ENCODE data around the gene TMEM38B. TPM values are rescaled to one million over a fixed set of nuclear protein-coding genes. Genes with fewer than 3 reads are reported as not detected.
A peak's percentile ranks its signal among the peaks of the same experiment; 100 is the strongest.

TMEM38B gene
- total RNA-seq, 2 experiments from 2014 or later = 14.5 to 24.8 TPM

DNA sequence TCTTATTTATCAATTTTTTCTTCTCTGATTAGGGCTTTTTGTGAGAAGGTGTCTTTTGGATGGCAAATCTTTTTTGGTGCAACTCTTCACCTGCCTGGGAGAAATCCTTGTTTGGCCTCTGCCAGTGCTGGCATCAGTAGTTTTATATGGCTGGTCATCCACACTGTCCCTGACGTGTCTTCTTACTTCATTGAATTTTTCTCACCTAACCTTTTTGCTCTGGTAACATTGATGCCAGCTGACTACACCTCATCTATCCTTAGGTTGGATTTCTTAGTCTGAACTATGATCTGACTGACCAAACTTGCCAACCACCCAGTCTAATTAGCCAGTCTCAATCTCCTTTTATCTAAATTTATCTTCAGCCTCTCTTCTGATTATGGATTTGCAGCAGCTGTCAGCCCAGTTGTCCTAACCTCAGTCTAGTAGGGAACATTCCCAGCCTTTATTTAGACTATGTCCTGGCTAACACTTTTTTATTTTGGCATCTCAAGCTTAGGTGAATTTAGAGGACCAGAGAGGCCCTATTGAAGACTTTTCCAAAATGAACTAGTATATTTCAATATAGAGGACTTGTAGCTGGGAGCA is 10.6 kb upstream of the TMEM38B start:
- Mint-ChIP-seq H3K9me3 (ENCODE audit: low read depth) (no peaks in the 10 kb centered on the region), H3K27me3 (peaks cover 11% of the 10 kb centered on the region), H3K4me1 (no peaks in the 10 kb centered on the region), H3K4me3 (no peak overlapping the region), H3K36me3 (ENCODE audit: low read depth) (no peaks in the 10 kb centered on the region), H3K27ac (no peak overlapping the region)
- POLR2A ChIA-PET = no interaction called here
- CTCF ChIA-PET = no interaction called here
- DNase-seq (no peak), ATAC-seq (no peak)
- intact Hi-C loops (cut with DNase I, micrococcal nuclease) = no loop called here

DNA sequence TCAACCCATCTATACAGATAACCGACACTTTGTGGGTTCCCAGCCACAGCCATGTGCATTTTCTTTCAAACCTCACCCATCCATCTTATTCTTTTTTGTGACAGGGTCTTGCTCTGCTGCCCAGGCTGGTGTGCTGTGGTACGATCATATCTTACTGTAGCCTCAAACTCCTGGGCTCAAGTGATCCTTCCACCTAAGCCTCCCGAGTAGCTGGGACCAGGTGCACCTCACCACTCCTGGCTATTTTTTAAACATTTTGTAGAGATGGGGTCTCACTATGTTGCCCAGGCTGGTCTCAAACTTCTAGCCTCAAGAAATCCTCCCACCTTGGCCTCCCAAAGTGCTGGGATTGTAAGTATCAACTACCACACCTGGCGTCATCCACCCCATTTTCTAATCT is 7.4 kb upstream of the TMEM38B start:
- H3K4me3 Mint-ChIP-seq = no peak overlapping the region
- H3K27ac Mint-ChIP-seq = no peak overlapping the region
- ATAC-seq (no peak), DNase-seq (no peak)
- CTCF ChIA-PET = interaction anchor here (0.7 kb wide), 1 partner anchor 30 kb away, joined by 3 read pairs; no protein-coding TSS in a partner anchor
- intact Hi-C loops (cut with DNase I, micrococcal nuclease) = no loop called here
- H3K4me1 Mint-ChIP-seq = no peaks in the 10 kb centered on the region
- H3K9me3 Mint-ChIP-seq (ENCODE audit: low read depth) = no peaks in the 10 kb centered on the region
- H3K36me3 Mint-ChIP-seq (ENCODE audit: low read depth) = no peaks in the 10 kb centered on the region
- peaks cover 18% of the 10 kb centered on the region for H3K27me3 Mint-ChIP-seq
- POLR2A ChIA-PET = no interaction called here

DNA sequence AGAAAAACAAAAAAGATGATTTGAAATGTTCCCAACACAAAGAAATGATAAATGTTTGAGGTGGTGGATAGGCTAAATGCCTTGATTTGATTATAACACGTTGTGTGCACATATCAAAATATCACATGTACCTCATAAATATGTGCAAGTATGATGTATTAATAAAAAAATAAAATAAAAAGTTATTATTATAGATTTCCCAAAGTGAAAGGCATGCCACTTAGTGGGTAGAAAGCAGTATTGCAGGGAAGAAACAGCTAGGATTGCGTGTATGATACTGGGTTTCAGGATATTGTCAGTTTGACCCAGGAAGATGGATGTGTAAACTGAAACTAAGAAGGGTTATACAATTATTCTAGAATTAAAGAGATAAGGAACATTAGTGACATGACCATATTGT is 3.6 kb upstream of the TMEM38B start:
- ATAC-seq = no peak

DNA sequence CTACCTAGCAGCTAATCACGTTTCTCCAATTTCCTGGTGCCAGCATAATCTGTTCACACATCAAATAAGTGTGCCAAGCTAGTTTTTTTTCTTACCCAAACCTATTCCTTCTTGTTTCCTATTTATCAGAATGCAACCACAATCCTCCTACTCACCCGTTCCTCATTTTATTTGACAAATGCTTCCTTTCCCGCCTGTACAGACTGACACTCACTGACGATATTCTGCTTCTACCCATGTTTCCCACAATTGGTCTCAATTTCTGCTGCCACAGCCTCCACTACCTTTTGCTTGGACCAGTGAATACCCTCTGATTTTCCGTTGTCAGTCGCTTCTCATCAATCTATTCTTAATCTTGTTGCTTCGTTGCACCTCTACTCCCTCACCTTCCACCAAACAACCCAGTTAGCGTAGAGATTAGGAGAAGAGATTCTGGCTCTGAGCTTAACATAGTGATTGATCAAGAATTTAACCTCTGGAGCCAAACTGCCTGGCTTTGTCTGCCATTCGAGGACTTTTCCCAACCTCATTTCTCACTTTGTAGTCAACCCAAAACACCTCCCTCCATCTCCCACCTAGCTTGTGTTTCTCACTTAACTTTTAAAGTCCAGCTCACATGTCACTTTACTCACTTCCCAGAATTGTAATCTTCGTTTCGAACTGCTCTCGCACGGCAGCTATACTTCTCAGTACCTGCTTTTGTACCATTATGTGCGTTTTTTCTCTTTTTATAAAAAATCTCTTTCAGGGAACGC is 729 bp upstream of the TMEM38B start:
- DNase-seq (peak; percentile 16), ATAC-seq (peak; percentile 16)
- CTCF ChIA-PET = interaction anchor here (0.7 to 1.7 kb wide), 5 partner anchors 9 to 732 kb away, joined by 3 to 11 read pairs (median 3); no protein-coding TSS in a partner anchor
- Mint-ChIP-seq H3K27ac (peak overlapping the region; percentile 86), H3K27me3 (peaks cover 15% of the 10 kb centered on the region), H3K4me3 (peak overlapping the region; percentile 76), H3K9me3 (ENCODE audit: low read depth) (no peaks in the 10 kb centered on the region), H3K36me3 (ENCODE audit: low read depth) (no peaks in the 10 kb centered on the region), H3K4me1 (peaks cover 21% of the 10 kb centered on the region)
- POLR2A ChIA-PET = interaction anchor here (0.7 kb wide), 1 partner anchor 248 kb away, joined by 3 read pairs; no protein-coding TSS in a partner anchor
- intact Hi-C loops (cut with DNase I, micrococcal nuclease) = loop anchor here (1.0 to 10.0 kb wide), 11 partner anchors 37 to 1599 kb away; partner anchors contain the start of genes FSD1L (in 2 of the 2), SLC44A1 (in 2 of the 2), ABCA1 (in 1 of the 2) and FKTN (in 1 of the 2)

More for the DNA sequence above, 3.6 kb upstream of the TMEM38B start:
- no peak overlapping the region for H3K4me3 Mint-ChIP-seq
- H3K27me3 Mint-ChIP-seq = peaks cover 25% of the 10 kb centered on the region
- intact Hi-C loops (cut with DNase I, micrococcal nuclease) = loop anchor here (10.0 kb wide), 4 partner anchors 246 to 766 kb away; partner anchors contain the start of genes ABCA1 (in 1 of the 2), FSD1L (in 1 of the 2) and SLC44A1 (in 1 of the 2)
- H3K9me3 Mint-ChIP-seq (ENCODE audit: low read depth) = no peaks in the 10 kb centered on the region
- ChIA-PET POLR2A (interaction anchor here (0.5 kb wide), 1 partner anchor 34 kb away, joined by 3 read pairs; no protein-coding TSS in a partner anchor), CTCF (interaction anchor here (0.6 kb wide), 1 partner anchor 1844 kb away, joined by 3 read pairs; no protein-coding TSS in a partner anchor)
- no peak for DNase-seq
- H3K4me1 Mint-ChIP-seq = peaks cover 12% of the 10 kb centered on the region
- H3K27ac Mint-ChIP-seq = no peak overlapping the region
- no peaks in the 10 kb centered on the region for H3K36me3 Mint-ChIP-seq (ENCODE audit: low read depth)

DNA sequence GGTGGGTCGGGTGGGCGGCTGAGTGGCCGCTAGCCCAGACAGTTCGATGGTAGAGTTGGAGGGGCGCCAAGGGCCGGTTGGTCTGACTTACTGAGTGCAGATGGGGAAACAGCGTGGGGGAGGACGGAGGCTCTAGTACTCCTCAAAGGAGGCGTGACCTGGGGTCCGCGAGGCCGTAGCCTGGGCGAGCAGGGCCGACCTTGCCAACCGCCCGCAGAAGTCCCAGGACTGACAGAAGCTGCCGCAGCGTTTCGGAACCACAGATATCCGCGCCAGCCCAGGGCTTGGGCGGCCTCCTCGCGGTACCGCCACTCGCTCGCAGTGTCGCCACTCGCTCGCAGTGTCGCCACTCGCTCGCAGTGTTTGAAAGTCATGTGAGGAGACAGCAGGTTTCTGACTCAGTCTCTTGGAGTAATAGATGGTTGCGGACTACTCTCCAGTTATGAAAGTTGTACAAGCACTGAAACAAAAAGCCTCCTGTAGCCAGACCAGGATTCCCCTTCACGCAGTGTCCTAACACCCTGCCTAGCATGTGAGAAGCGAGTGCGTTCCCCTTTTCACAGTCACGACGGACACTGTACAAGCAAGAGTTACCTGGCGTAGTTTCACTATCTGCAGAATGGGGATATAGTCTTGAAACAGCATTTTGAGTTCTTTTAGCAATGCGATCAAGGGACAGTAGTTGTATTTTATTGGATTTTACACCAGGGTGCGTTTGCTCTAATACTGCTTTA is 674 bp downstream of the TMEM38B start:
- ChIA-PET CTCF (interaction anchor here (1.7 kb wide), 1 partner anchor 23 kb away, joined by 11 read pairs; no protein-coding TSS in a partner anchor), POLR2A (interaction anchor here (0.7 kb wide), 1 partner anchor 15 kb away, joined by 3 read pairs; no protein-coding TSS in a partner anchor)
- no peaks in the 10 kb centered on the region for H3K36me3 Mint-ChIP-seq (ENCODE audit: low read depth)
- peak overlapping the region; percentile 83 for H3K27ac Mint-ChIP-seq
- DNase-seq (peak; percentile 71), ATAC-seq (peak; percentile 78)
- H3K9me3 Mint-ChIP-seq (ENCODE audit: low read depth) = no peaks in the 10 kb centered on the region
- H3K4me3 Mint-ChIP-seq = peak overlapping the region; percentile 76
- H3K4me1 Mint-ChIP-seq = peaks cover 28% of the 10 kb centered on the region
- intact Hi-C loops (cut with DNase I, micrococcal nuclease) = loop anchor here (1.0 to 10.0 kb wide), 10 partner anchors 137 to 1600 kb away; partner anchors contain the start of genes FSD1L (in 2 of the 2), SLC44A1 (in 2 of the 2), ABCA1 (in 1 of the 2) and FKTN (in 1 of the 2)
- peaks cover 11% of the 10 kb centered on the region for H3K27me3 Mint-ChIP-seq

DNA sequence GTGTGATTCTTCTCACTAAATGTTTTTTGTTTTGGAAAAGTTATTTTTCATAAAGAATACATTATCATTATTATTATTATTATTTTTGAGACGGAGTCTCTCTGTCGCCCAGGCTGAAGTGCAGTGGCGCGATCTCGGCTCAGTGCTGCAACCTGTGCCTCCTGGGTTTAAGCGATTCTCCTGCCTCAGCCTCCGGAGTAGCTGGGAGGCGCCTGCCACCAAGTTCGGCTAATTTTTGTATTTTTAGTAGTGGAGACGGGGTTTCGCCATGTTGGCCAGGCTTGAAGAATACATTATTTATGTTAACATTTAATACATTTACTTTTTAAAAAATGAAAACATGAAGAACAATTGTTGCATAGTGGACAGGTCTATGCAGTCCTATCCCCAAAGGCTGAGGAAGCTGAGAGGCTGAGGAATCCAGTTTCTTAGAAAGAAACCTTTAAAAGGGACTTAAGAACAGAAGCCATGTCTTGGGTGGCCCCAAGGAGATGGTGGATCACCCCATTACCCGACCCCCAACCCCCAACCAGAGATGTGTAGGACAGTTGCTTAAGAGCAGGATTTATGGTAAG is 2.0 kb downstream of the TMEM38B start:
- Mint-ChIP-seq H3K27ac (no peak overlapping the region), H3K4me3 (peak overlapping the region; percentile 76), H3K9me3 (ENCODE audit: low read depth) (no peaks in the 10 kb centered on the region), H3K4me1 (peaks cover 34% of the 10 kb centered on the region), H3K36me3 (ENCODE audit: low read depth) (no peaks in the 10 kb centered on the region), H3K27me3 (peaks cover 8% of the 10 kb centered on the region)
- ChIA-PET POLR2A (no interaction called here), CTCF (no interaction called here)
- intact Hi-C loops (cut with DNase I, micrococcal nuclease) = loop anchor here (10.0 kb wide), 4 partner anchors 252 to 772 kb away; partner anchors contain the start of genes ABCA1 (in 1 of the 2), FSD1L (in 1 of the 2) and SLC44A1 (in 1 of the 2)
- DNase-seq (no peak), ATAC-seq (no peak)

DNA sequence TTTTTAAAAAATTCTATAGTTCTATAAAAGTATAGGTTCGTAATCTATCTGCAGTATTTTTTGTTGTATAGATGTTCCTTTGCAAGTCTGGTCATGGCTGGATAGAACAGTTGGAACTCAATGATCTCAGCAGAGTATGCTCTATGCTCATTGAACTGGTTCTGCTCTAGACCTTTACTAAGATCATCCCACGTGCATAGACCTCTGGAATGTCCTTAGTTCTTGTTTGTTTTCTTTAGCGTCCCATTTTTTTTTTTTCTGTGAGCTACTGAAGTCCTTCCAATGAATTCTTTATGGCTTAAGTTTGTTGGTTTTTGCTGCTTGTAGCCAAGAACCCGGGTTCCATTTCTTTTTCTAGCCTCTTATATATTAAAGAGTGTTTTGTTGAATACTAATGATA is 3.5 kb downstream of the TMEM38B start:
- ChIA-PET POLR2A (no interaction called here), CTCF (no interaction called here)
- no peak overlapping the region for H3K27ac Mint-ChIP-seq
- H3K36me3 Mint-ChIP-seq (ENCODE audit: low read depth) = peaks cover under 1% of the 10 kb centered on the region
- peaks cover 34% of the 10 kb centered on the region for H3K4me1 Mint-ChIP-seq
- H3K9me3 Mint-ChIP-seq (ENCODE audit: low read depth) = no peaks in the 10 kb centered on the region
- no peak overlapping the region for H3K4me3 Mint-ChIP-seq
- DNase-seq (no peak), ATAC-seq (no peak)
- peaks cover 6% of the 10 kb centered on the region for H3K27me3 Mint-ChIP-seq
- intact Hi-C loops (cut with DNase I, micrococcal nuclease) = loop anchor here (10.0 kb wide), 4 partner anchors 253 to 773 kb away; partner anchors contain the start of genes ABCA1 (in 1 of the 2), FSD1L (in 1 of the 2) and SLC44A1 (in 1 of the 2)

DNA sequence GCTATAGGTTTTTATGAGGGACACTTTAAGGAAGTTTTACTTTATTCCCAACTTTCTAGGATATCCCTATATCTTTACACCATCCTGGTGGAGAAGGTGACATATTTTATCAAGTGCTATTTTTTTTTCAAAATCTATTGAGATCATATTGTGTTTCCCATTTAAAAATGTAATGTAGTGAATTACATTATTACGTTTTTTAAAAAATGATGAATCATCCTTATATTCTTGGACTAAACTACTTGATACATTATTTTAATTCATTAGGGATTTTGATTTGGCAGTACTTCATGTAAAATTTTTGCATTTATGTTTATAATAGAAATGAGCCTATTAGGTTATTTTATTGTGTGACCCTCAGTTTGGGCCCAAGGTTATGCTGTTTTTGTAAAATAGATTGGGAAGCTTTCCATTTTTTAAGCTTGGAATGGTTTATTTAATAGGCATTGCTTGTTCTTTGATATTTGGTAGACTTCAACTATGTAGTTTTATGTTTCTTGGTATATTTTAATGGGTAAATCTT is 4.1 kb downstream of the TMEM38B start:
- ATAC-seq = no peak
- CTCF ChIA-PET = no interaction called here
- POLR2A ChIA-PET = no interaction called here
- H3K4me1 Mint-ChIP-seq = peaks cover 32% of the 10 kb centered on the region
- intact Hi-C loops (cut with DNase I, micrococcal nuclease) = loop anchor here (10.0 kb wide), 4 partner anchors 254 to 774 kb away; partner anchors contain the start of genes ABCA1 (in 1 of the 2), FSD1L (in 1 of the 2) and SLC44A1 (in 1 of the 2)
- no peak for DNase-seq
- peaks cover 2% of the 10 kb centered on the region for H3K36me3 Mint-ChIP-seq (ENCODE audit: low read depth)
- H3K27me3 Mint-ChIP-seq = peaks cover 5% of the 10 kb centered on the region
- H3K9me3 Mint-ChIP-seq (ENCODE audit: low read depth) = no peaks in the 10 kb centered on the region
- no peak overlapping the region for H3K27ac Mint-ChIP-seq
- no peak overlapping the region for H3K4me3 Mint-ChIP-seq

DNA sequence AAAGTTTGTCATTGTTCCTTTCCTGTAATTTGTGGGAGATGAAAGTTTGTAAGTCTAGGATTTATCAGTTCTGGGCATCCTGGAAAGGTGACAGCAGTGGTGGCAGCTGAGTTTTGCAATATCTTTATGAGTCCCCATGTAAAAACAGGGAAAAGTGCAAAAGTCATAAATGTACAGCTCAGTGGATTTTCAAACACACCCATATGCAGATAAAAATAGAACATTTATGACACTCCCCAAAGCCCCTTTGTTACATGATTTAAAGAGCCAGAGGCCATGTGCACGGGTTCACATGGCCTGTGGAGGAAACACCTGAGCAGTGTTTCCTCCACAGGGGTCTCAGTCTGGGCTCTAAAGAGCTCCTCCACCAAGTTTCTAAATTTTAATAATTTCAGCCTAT is 6.3 kb downstream of the TMEM38B start:
- Mint-ChIP-seq H3K4me3 (no peak overlapping the region), H3K36me3 (ENCODE audit: low read depth) (peaks cover 2% of the 10 kb centered on the region), H3K9me3 (ENCODE audit: low read depth) (no peaks in the 10 kb centered on the region), H3K27me3 (no peaks in the 10 kb centered on the region), H3K4me1 (peaks cover 22% of the 10 kb centered on the region), H3K27ac (no peak overlapping the region)
- CTCF ChIA-PET = no interaction called here
- intact Hi-C loops (cut with DNase I, micrococcal nuclease) = no loop called here
- DNase-seq (no peak), ATAC-seq (no peak)
- POLR2A ChIA-PET = no interaction called here

DNA sequence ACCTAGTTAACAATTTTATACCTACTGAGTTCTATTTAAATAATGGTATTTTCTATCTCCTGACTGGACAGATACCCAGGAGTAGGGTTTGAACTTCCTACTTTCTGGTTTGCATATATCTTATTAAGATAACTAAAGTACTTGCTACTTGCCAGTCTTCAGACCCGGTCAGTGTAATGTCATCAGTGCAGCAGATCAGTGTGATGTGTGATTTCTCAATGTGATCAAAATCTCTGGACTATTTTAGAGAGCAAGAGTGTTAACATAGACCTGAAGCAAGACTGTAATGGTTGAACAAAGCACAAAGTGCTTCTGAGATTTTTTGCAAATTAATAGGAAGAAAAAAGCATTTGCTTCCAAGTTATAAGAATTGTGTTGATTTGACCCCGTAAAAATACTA is 6.8 kb downstream of the TMEM38B start:
- H3K4me1 Mint-ChIP-seq = peaks cover 20% of the 10 kb centered on the region

More for the DNA sequence above, 6.8 kb downstream of the TMEM38B start:
- H3K27me3 Mint-ChIP-seq = no peaks in the 10 kb centered on the region
- DNase-seq = no peak
- H3K27ac Mint-ChIP-seq = no peak overlapping the region
- ATAC-seq = no peak
- no peaks in the 10 kb centered on the region for H3K9me3 Mint-ChIP-seq (ENCODE audit: low read depth)
- H3K4me3 Mint-ChIP-seq = no peak overlapping the region
- peaks cover 3% of the 10 kb centered on the region for H3K36me3 Mint-ChIP-seq (ENCODE audit: low read depth)
- CTCF ChIA-PET = interaction anchor here (1.8 kb wide), 1 partner anchor 17 kb away, joined by 7 read pairs; no protein-coding TSS in a partner anchor
- intact Hi-C loops (cut with DNase I, micrococcal nuclease) = no loop called here
- POLR2A ChIA-PET = no interaction called here

Data from activated CD4-positive, alpha-beta T cell treated with anti-CD3 and anti-CD28 coated beads for 36 hours (primary cell).